ENCODE measurements around the gene RAB36.

DNA sequence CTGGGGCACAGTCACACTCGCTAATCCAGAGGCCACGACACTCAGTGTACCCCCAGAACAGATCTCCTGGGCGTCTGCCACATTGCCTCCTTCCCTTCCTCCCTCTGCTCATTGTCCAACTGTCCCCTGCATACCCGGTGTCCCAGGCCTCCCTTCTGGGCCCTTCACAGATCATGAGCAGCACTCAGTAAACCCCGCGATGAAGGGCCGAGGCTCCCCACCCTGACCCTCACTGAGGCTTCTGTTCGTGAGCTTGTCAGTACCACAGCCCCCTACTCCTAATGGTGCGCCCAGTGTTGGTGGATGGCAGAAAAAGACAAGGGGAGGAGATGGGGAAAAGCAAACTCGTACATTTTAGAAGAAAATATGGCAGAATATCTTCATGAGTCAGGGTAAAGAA is 16.1 kb upstream of the RAB36 start:
- no peak for TF ChIP-seq CTCF (IDR thresholded peaks at IDR 0.05)
- no peak for TF ChIP-seq POLR2A (IDR thresholded peaks at IDR 0.05)

Measured in lower leg skin (tissue), 3 donors.